GM11168 (cell line): Measurements from ENCODE around the gene FSTL1.

Experiments used
- in situ Hi-C: fragments of 300-500 bp; cut with MboI; formaldehyde crosslinking; loops from one replicate; pipeline ENCODE4 v1.12.0; 2022; ENCODE audit warnings: low sequenced_read_pairs; ENCODE audit not compliant: unreplicated experiment

The FSTL1 gene

GRCh38 chr3:120420928-120421551 lies 29.8 kb downstream of the FSTL1 start:
- in situ Hi-C loops: loop anchor here (5.0 kb wide), 1 partner anchor 179 kb away; no protein-coding TSS in a partner anchor

GRCh38 chr3:120420360-120420759 lies 30.4 kb downstream of the FSTL1 start:
- in situ Hi-C loops: loop anchor here (5.0 kb wide), 1 partner anchor 178 kb away; no protein-coding TSS in a partner anchor

- in situ Hi-C loops: loop anchor here (5.0 kb wide), 1 partner anchor 177 kb away; no protein-coding TSS in a partner anchor
These were observed 31.0 kb downstream of the FSTL1 start for GRCh38 chr3:120419797-120420196.

- in situ Hi-C loops: no loop called here
These were observed 31.8 kb downstream of the FSTL1 start for GRCh38 chr3:120418866-120419490.

GRCh38 chr3:120418446-120418845 lies 32.3 kb downstream of the FSTL1 start:
- in situ Hi-C loops: no loop called here

GRCh38 chr3:120417272-120417911 lies 33.4 kb downstream of the FSTL1 start:
- in situ Hi-C loops: no loop called here

GRCh38 chr3:120416868-120417267 lies 33.9 kb downstream of the FSTL1 start:
- in situ Hi-C loops: no loop called here

GRCh38 chr3:120415756-120416155 lies 35.0 kb downstream of the FSTL1 start:
- in situ Hi-C loops: no loop called here

- in situ Hi-C loops: no loop called here
These were observed 40.3 kb downstream of the FSTL1 start for GRCh38 chr3:120410541-120410940.

GRCh38 chr3:120410116-120410515 lies 40.7 kb downstream of the FSTL1 start:
- in situ Hi-C loops: no loop called here

- in situ Hi-C loops: no loop called here
These were observed 43.1 kb downstream of the FSTL1 start for GRCh38 chr3:120407508-120408287.

- in situ Hi-C loops: no loop called here
These were observed 45.9 kb downstream of the FSTL1 start for GRCh38 chr3:120404876-120405275.

- in situ Hi-C loops: no loop called here
These were observed 48.5 kb downstream of the FSTL1 start for GRCh38 chr3:120402257-120402656.

- in situ Hi-C loops: no loop called here
These were observed 51.4 kb downstream of the FSTL1 start for GRCh38 chr3:120399372-120399771.

GRCh38 chr3:120396469-120396868 lies 54.3 kb downstream of the FSTL1 start:
- in situ Hi-C loops: no loop called here

- in situ Hi-C loops: no loop called here
These were observed 56.4 kb downstream of the FSTL1 start for GRCh38 chr3:120394347-120394746.

- in situ Hi-C loops: no loop called here
These were observed 57.0 kb downstream of the FSTL1 start for GRCh38 chr3:120393761-120394160.

GRCh38 chr3:120393243-120393642 lies 57.5 kb downstream of the FSTL1 start:
- in situ Hi-C loops: no loop called here

- in situ Hi-C loops: no loop called here
These were observed 67.8 kb downstream of the FSTL1 start for GRCh38 chr3:120382941-120383447.

- in situ Hi-C loops: no loop called here
These were observed 69.3 kb downstream of the FSTL1 start for GRCh38 chr3:120381503-120381902.
